NT2/D1 (cell line): ENCODE measurements around the gene LDLRAD4.

Experiments used
- DNase-seq: peaks from one replicate; pipeline ENCODE4 v3.0.0-alpha.2; 2011; ENCODE audit warnings: low read depth, low spot score
- H3K27me3 ChIP-seq: 2 replicates; pipeline ENCODE4 v1.6.0; 2011; ENCODE audit warnings: mild to moderate bottlenecking; ENCODE audit not compliant: insufficient read length, insufficient read depth
- H3K36me3 ChIP-seq: 2 replicates; pipeline ENCODE4 v1.6.1; 2011; ENCODE audit warnings: mild to moderate bottlenecking, low read length, mixed read lengths; ENCODE audit not compliant: insufficient read depth, insufficient read length
- H3K4me1 ChIP-seq: 2 replicates; pipeline ENCODE4 v1.5.1; 2011; ENCODE audit not compliant: insufficient read depth, insufficient read length
- H3K4me3 ChIP-seq: 2 replicates; pipeline ENCODE4 v1.5.1; 2011; ENCODE audit warnings: low read depth; ENCODE audit not compliant: insufficient read length
- H3K9ac ChIP-seq: 2 replicates; pipeline ENCODE4 v1.6.0; 2011; ENCODE audit warnings: low read depth; ENCODE audit not compliant: insufficient read length
- H3K9me3 ChIP-seq: 2 replicates; pipeline ENCODE4 v1.5.1; 2011; ENCODE audit warnings: mild to moderate bottlenecking, low read length; ENCODE audit not compliant: insufficient read depth
- SUZ12 ChIP-seq: IDR thresholded peaks from 2 replicates; pipeline ENCODE4 v1.6.1; 2011; ENCODE audit not compliant: insufficient read length, insufficient read depth; ENCODE audit errors: extremely low read depth
- YY1 ChIP-seq: IDR thresholded peaks from 2 replicates; pipeline ENCODE4 v1.6.1; 2011; ENCODE audit not compliant: insufficient read length, insufficient read depth
- ZNF274 ChIP-seq: IDR thresholded peaks from 2 replicates; pipeline ENCODE4 v1.6.1; 2011; ENCODE audit warnings: mild to moderate bottlenecking, low read depth, low read length

Gene LDLRAD4

DNA sequence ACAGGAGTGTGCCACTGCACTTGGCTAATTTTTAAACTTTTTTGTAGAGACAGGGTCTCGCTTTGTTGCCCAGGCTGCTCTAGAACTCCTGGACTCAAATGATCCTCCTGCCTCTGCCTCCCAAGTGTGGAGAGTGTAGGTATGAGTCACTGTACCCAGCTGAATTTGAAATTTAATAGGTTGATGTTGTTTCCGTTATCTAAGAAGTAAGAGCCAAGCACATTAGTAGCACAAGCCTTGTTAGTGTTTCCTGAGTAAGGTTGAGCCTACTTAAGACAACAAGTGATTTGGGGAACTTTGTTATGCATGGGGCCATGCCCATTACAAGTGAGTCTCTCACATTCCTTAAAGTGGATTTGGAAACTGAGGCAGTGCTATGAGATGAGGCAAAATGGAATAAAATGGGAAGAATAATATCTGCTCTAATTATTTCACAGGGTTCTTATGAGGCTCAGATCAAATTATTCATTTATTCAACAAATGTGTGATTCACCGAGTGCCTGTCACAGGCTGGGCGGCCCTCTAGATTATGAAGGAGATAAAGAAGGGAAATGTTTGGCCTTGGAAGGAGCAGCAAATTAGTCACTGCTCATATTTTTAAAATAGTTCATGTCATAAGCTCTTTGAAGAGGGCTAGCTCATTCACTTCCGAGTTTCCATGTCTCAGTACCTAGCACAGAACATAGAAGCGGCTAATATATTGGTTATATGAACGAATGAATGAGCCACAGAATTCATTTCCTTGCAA is 217.2 kb downstream of the LDLRAD4 start:
- Histone ChIP-seq H3K4me1 (peaks cover 3% of the 10 kb centered on the region), H3K9me3 (no peaks in the 10 kb centered on the region), H3K36me3 (no peaks in the 10 kb centered on the region), H3K9ac (no peak overlapping the region), H3K4me3 (no peak overlapping the region), H3K27me3 (no peaks in the 10 kb centered on the region)
- no peak for DNase-seq
- no peak for TF ChIP-seq ZNF274

DNA sequence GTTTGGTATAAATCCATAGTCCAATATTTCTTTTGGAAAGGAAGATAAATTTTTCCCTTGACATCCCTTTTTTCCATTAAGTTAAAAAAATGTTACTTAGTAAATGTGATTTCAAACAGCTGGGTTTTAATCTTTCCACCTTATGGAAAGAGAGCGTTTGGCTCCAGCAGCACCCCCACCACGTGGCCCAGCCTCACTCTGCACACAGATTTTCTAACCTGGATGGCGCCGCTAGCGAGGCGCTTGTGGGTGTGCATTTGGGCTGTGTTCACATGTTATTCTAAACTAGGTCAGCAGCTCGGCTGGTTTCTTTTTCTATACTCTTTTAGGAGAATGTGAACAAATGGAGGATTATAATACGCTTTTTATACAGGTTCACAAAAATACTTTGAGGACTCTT is 218.0 kb downstream of the LDLRAD4 start:
- peaks cover 3% of the 10 kb centered on the region for H3K4me1 ChIP-seq
- no peak overlapping the region for H3K4me3 ChIP-seq
- H3K36me3 ChIP-seq: no peaks in the 10 kb centered on the region
- H3K9ac ChIP-seq: no peak overlapping the region
- no peak for DNase-seq
- TF ChIP-seq YY1: no peak
- no peak for TF ChIP-seq ZNF274
- TF ChIP-seq SUZ12: no peak
- no peaks in the 10 kb centered on the region for H3K9me3 ChIP-seq
- H3K27me3 ChIP-seq: no peaks in the 10 kb centered on the region

- Histone ChIP-seq H3K36me3 (no peaks in the 10 kb centered on the region), H3K9me3 (no peaks in the 10 kb centered on the region), H3K4me3 (no peak overlapping the region), H3K27me3 (no peaks in the 10 kb centered on the region), H3K9ac (no peak overlapping the region), H3K4me1 (peaks cover 3% of the 10 kb centered on the region)
- TF ChIP-seq ZNF274 (no peak), SUZ12 (no peak), YY1 (no peak)
- no peak for DNase-seq
Measured at GRCh38 chr18:13437034-13437433, 218.5 kb downstream of the LDLRAD4 start.

- H3K9ac ChIP-seq: no peak overlapping the region
- H3K36me3 ChIP-seq: no peaks in the 10 kb centered on the region
- DNase-seq: no peak
- H3K27me3 ChIP-seq: no peaks in the 10 kb centered on the region
- H3K9me3 ChIP-seq: no peaks in the 10 kb centered on the region
- TF ChIP-seq YY1 (no peak), SUZ12 (no peak), ZNF274 (no peak)
- peaks cover 3% of the 10 kb centered on the region for H3K4me1 ChIP-seq
- H3K4me3 ChIP-seq: no peak overlapping the region
Measured at GRCh38 chr18:13437796-13438506, 219.4 kb downstream of the LDLRAD4 start.

- Histone ChIP-seq H3K4me1 (peaks cover 3% of the 10 kb centered on the region), H3K9ac (no peak overlapping the region), H3K27me3 (no peaks in the 10 kb centered on the region), H3K36me3 (no peaks in the 10 kb centered on the region), H3K4me3 (no peak overlapping the region), H3K9me3 (no peaks in the 10 kb centered on the region)
- no peak for DNase-seq
- no peak for TF ChIP-seq SUZ12
- no peak for TF ChIP-seq YY1
- no peak for TF ChIP-seq ZNF274
Measured at GRCh38 chr18:13438507-13439056, 220.0 kb downstream of the LDLRAD4 start.

DNA sequence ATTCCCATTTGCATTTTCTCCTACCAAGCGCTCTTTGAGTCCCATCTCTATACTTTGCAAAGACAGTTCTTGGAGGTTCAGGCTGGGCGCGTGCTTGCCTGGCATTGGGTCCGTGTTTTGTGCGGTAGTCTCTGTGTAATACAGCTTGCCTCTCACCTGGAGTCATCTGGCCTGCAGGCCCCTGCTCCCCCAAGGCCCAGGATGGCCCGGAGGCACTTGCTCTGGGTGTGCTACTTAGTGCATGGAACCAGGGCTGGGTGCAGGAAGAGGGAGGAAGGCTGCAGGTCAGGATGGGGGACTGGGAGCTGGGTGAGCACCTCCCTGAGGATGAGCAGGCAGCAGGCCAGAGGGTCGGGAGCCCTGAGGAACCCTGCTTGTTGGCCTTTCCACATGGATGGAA is 220.9 kb downstream of the LDLRAD4 start:
- Histone ChIP-seq H3K9ac (no peak overlapping the region), H3K4me3 (no peak overlapping the region), H3K27me3 (no peaks in the 10 kb centered on the region), H3K36me3 (no peaks in the 10 kb centered on the region), H3K9me3 (no peaks in the 10 kb centered on the region), H3K4me1 (peaks cover 3% of the 10 kb centered on the region)
- DNase-seq: no peak
- TF ChIP-seq SUZ12: no peak
- no peak for TF ChIP-seq YY1
- TF ChIP-seq ZNF274: no peak
